HL-60/S4 (cell line): Measurements from ENCODE around the gene RER1.

Experiments
- in situ Hi-C: fragments of 300-500 bp; cut with MboI; formaldehyde crosslinking; loops from 2 replicates; pipeline ENCODE4 v1.14.3; 2022; ENCODE audit warnings: low sequenced_read_pairs

The RER1 gene

GRCh38 chr1:2386636-2387611, 4.7 kb upstream of the RER1 start:
- in situ Hi-C loops = no loop called here

GRCh38 chr1:2388004-2388913, 3.4 kb upstream of the RER1 start:
- in situ Hi-C loops = no loop called here

GRCh38 chr1:2389644-2390043, 2.0 kb upstream of the RER1 start:
- in situ Hi-C loops = no loop called here

- in situ Hi-C loops = no loop called here
These were observed 379 bp downstream of the RER1 start for GRCh38 chr1:2391931-2392509.

- in situ Hi-C loops = no loop called here
These were observed 1.0 kb downstream of the RER1 start for GRCh38 chr1:2392686-2393085.

GRCh38 chr1:2393471-2393877, 1.8 kb downstream of the RER1 start:
- in situ Hi-C loops = no loop called here

- in situ Hi-C loops = no loop called here
These were observed 2.6 kb downstream of the RER1 start for GRCh38 chr1:2394220-2394619.

GRCh38 chr1:2394761-2395160, 3.1 kb downstream of the RER1 start:
- in situ Hi-C loops = no loop called here

- in situ Hi-C loops = no loop called here
These were observed 3.6 kb downstream of the RER1 start for GRCh38 chr1:2395245-2395644.

- in situ Hi-C loops = no loop called here
These were observed 4.4 kb downstream of the RER1 start for GRCh38 chr1:2396059-2396458.

GRCh38 chr1:2396476-2396875, 4.8 kb downstream of the RER1 start:
- in situ Hi-C loops = no loop called here

GRCh38 chr1:2397007-2397679, 5.5 kb downstream of the RER1 start:
- in situ Hi-C loops = no loop called here

GRCh38 chr1:2398871-2399270, 7.2 kb downstream of the RER1 start:
- in situ Hi-C loops = no loop called here

- in situ Hi-C loops = no loop called here
These were observed 8.4 kb downstream of the RER1 start for GRCh38 chr1:2399890-2400575.

GRCh38 chr1:2400576-2400909, 8.9 kb downstream of the RER1 start:
- in situ Hi-C loops = no loop called here

- in situ Hi-C loops = no loop called here
These were observed 9.5 kb downstream of the RER1 start for GRCh38 chr1:2400950-2401649.

- in situ Hi-C loops = no loop called here
These were observed 10.8 kb downstream of the RER1 start for GRCh38 chr1:2402420-2402819.

- in situ Hi-C loops = no loop called here
These were observed 11.6 kb downstream of the RER1 start for GRCh38 chr1:2403273-2403672.

GRCh38 chr1:2404142-2404889, 12.7 kb downstream of the RER1 start:
- in situ Hi-C loops = no loop called here
